Type B pancreatic cell (in vitro differentiated cells): ENCODE measurements around the gene PCSK9. TPM values are rescaled to one million over a fixed set of nuclear protein-coding genes. Genes with fewer than 3 reads are reported as not detected.

Source experiments
- DNase-seq: peaks from one replicate; pipeline ENCODE4 v3.0.0; 2021; ENCODE audit warnings: mixed read lengths; ENCODE audit not compliant: unreplicated experiment; ENCODE audit errors: extremely low spot score
- H3K27ac Mint-ChIP-seq: 2 replicates; pipeline ENCODE4 v1.8.0; 2021; ENCODE audit warnings: mild to moderate bottlenecking, mixed read lengths
- H3K27me3 Mint-ChIP-seq: 2 replicates; pipeline ENCODE4 v1.8.0; 2021; ENCODE audit warnings: mixed read lengths
- H3K36me3 Mint-ChIP-seq: 2 replicates; pipeline ENCODE4 v1.8.0; 2021; ENCODE audit warnings: mixed read lengths
- H3K4me1 Mint-ChIP-seq: one replicate; pipeline ENCODE4 v1.8.0; 2021; ENCODE audit warnings: mixed read lengths; ENCODE audit not compliant: unreplicated experiment
- H3K4me3 Mint-ChIP-seq: 2 replicates; pipeline ENCODE4 v1.8.0; 2021; ENCODE audit warnings: mild to moderate bottlenecking, mixed read lengths
- H3K9me3 Mint-ChIP-seq: 2 replicates; pipeline ENCODE4 v1.8.0; 2021; ENCODE audit warnings: mixed read lengths
- total RNA-seq: library from RNA; stranded (reverse); gene quantifications from 2 replicates; pipeline ENCODE4 v1.2.1, GENCODE V29; 2021; ENCODE audit warnings: low replicate concordance
- TF ChIP-seq, protein P1 (sequence below): fragments of 200-600 bp; sonication (generic); conservative IDR thresholded peaks from 2 replicates; pipeline ENCODE4 v1.5.0; 2021; ENCODE audit warnings: antibody characterized with exemption, mild to moderate bottlenecking

Gene PCSK9
- total RNA-seq, 1 donor from 2014 or later, result 15.3 TPM

GRCh38 chr1:55010887-55011217, 28.5 kb upstream of the PCSK9 start:
- H3K4me1 Mint-ChIP-seq, result no peaks in the 10 kb centered on the region
- H3K4me3 Mint-ChIP-seq, result no peak overlapping the region
- no peaks in the 10 kb centered on the region for H3K36me3 Mint-ChIP-seq
- no peaks in the 10 kb centered on the region for H3K9me3 Mint-ChIP-seq
- H3K27ac Mint-ChIP-seq, result no peak overlapping the region
- TF ChIP-seq, protein P1, sequence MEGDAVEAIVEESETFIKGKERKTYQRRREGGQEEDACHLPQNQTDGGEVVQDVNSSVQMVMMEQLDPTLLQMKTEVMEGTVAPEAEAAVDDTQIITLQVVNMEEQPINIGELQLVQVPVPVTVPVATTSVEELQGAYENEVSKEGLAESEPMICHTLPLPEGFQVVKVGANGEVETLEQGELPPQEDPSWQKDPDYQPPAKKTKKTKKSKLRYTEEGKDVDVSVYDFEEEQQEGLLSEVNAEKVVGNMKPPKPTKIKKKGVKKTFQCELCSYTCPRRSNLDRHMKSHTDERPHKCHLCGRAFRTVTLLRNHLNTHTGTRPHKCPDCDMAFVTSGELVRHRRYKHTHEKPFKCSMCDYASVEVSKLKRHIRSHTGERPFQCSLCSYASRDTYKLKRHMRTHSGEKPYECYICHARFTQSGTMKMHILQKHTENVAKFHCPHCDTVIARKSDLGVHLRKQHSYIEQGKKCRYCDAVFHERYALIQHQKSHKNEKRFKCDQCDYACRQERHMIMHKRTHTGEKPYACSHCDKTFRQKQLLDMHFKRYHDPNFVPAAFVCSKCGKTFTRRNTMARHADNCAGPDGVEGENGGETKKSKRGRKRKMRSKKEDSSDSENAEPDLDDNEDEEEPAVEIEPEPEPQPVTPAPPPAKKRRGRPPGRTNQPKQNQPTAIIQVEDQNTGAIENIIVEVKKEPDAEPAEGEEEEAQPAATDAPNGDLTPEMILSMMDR, result no peak
- peaks cover 21% of the 10 kb centered on the region for H3K27me3 Mint-ChIP-seq
- DNase-seq, result no peak

DNA sequence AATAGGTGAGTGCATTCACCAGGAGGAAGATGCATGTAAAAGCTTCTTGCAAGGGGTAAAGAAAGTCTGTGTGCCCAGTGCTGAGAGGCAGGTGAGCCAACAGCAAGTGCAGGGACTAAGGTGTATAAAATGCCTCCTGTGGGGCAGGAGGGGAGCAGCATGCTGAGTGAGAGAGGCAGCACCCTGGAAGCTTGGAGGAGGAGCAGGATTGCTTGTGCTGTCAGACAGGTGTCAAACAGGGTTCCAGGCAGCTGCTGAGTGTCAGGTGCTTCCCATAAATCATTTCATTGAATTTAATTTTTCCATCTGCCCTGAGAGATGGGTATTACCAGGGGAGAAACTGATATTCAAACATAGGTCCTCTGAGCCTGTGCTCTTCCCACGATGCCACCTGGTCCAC, 26.7 kb upstream of the PCSK9 start:
- DNase-seq, result no peak
- H3K4me1 Mint-ChIP-seq, result no peaks in the 10 kb centered on the region
- H3K9me3 Mint-ChIP-seq, result no peaks in the 10 kb centered on the region
- H3K36me3 Mint-ChIP-seq, result no peaks in the 10 kb centered on the region
- TF ChIP-seq, protein P1, result no peak
- no peak overlapping the region for H3K27ac Mint-ChIP-seq
- peaks cover 29% of the 10 kb centered on the region for H3K27me3 Mint-ChIP-seq
- H3K4me3 Mint-ChIP-seq, result no peak overlapping the region

GRCh38 chr1:55015123-55015522, 24.2 kb upstream of the PCSK9 start:
- H3K36me3 Mint-ChIP-seq, result no peaks in the 10 kb centered on the region
- no peak overlapping the region for H3K4me3 Mint-ChIP-seq
- no peaks in the 10 kb centered on the region for H3K4me1 Mint-ChIP-seq
- TF ChIP-seq, protein P1, result no peak
- no peak for DNase-seq
- H3K9me3 Mint-ChIP-seq, result no peaks in the 10 kb centered on the region
- peaks cover 29% of the 10 kb centered on the region for H3K27me3 Mint-ChIP-seq
- H3K27ac Mint-ChIP-seq, result no peak overlapping the region

DNA sequence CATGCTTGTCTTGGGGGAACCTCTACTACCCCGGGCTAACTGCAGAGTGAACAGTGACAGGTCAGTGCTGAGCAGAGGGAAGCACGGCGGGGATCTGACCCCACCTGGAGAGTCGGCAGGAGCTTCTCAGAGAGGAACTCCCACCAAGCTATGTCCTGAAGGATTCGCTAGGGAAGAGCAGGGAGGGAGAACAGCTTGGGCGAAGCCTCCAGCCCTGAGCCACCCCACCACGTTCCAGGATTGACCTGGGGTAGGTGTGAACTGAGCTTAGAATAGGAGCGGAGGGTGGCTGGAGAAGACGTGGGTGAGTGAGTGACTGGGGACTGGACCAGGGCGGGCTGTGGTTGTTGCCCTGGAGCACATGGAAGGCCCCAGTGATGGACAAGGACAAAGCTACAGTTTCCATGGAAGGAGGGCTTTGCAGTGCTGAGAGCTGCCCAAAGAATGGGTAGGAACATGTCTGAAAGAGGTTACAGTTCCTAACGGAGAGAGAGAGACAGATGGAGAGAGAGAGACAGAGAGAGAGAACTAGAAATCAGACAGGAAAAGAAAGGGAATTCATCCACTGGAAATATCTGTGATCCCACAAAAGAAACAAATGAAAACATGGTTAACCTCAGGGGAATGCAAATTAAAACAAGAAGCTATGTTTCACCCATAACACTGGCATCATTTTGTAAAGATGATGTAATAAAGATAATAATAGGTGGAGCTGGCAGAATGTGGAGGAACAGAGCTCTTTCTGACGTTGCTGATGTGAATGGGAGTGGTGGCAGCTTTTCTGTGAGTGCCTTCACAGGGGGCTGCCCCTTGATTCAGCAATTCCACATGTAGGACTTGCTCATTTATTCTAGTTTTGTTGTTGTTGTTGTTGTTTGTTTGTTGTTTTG, 23.4 kb upstream of the PCSK9 start:
- TF ChIP-seq, protein P1, result no peak
- Mint-ChIP-seq H3K27me3 (peaks cover 29% of the 10 kb centered on the region), H3K4me3 (no peak overlapping the region), H3K27ac (no peak overlapping the region), H3K9me3 (no peaks in the 10 kb centered on the region), H3K4me1 (no peaks in the 10 kb centered on the region), H3K36me3 (no peaks in the 10 kb centered on the region)
- no peak for DNase-seq

DNA sequence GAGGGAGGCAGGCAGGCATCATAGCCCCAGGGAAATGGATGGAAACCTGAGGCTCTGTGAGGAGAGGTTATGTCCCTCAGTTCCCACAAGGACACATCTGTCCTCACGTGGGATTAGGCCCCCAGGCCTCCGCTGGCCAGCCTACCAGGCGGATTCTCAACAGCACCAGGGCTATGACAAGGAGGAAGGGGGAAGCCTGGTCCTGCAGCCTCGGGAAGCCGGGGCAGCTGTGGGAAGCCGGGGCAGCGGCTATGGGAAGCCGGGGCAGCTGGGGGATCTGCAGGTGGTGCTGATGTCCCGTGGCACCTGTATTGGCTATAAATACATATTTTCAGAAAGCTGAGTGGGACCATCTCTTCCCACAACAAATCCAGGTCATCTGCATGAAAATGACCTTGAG, 21.0 kb upstream of the PCSK9 start:
- no peak for DNase-seq
- no peaks in the 10 kb centered on the region for H3K36me3 Mint-ChIP-seq
- no peaks in the 10 kb centered on the region for H3K9me3 Mint-ChIP-seq
- peaks cover 23% of the 10 kb centered on the region for H3K27me3 Mint-ChIP-seq
- no peak overlapping the region for H3K4me3 Mint-ChIP-seq
- no peak overlapping the region for H3K27ac Mint-ChIP-seq
- TF ChIP-seq, protein P1, result no peak
- no peaks in the 10 kb centered on the region for H3K4me1 Mint-ChIP-seq
